Measurements from ENCODE around the gene CASP8.

CASP8 gene

GRCh38 chr2:201270293-201271001, 10.1 kb downstream of the CASP8 start:
- DNase-seq (ENCODE audit: low spot score): no peak
- no peak for TF ChIP-seq CTCF (IDR thresholded peaks at IDR 0.05)
- Histone ChIP-seq H3K4me3 (no peak overlapping the region), H3K27ac (no peak overlapping the region)

- Histone ChIP-seq H3K4me3 (no peak overlapping the region), H3K27ac (no peak overlapping the region)
- TF ChIP-seq CTCF (IDR thresholded peaks at IDR 0.05): no peak
- no peak for DNase-seq (ENCODE audit: low spot score)
Measured at GRCh38 chr2:201271917-201272316, 11.6 kb downstream of the CASP8 start.

- Histone ChIP-seq H3K4me3 (no peak overlapping the region), H3K27ac (no peak overlapping the region)
- no peak for DNase-seq (ENCODE audit: low spot score)
- no peak for TF ChIP-seq CTCF (IDR thresholded peaks at IDR 0.05)
Measured at GRCh38 chr2:201273330-201273983, 13.1 kb downstream of the CASP8 start.

GRCh38 chr2:201275069-201275468, 14.7 kb downstream of the CASP8 start:
- peak overlapping the region in 1 of 2 donors; percentile 5 for H3K27ac ChIP-seq
- DNase-seq (ENCODE audit: low spot score): no peak
- H3K4me3 ChIP-seq: no peak overlapping the region
- TF ChIP-seq CTCF (IDR thresholded peaks at IDR 0.05): no peak

- no peak for TF ChIP-seq CTCF (IDR thresholded peaks at IDR 0.05)
- Histone ChIP-seq H3K27ac (no peak overlapping the region), H3K4me3 (no peak overlapping the region)
- DNase-seq (ENCODE audit: low spot score): no peak
Measured at GRCh38 chr2:201275990-201276389, 15.7 kb downstream of the CASP8 start.

DNA sequence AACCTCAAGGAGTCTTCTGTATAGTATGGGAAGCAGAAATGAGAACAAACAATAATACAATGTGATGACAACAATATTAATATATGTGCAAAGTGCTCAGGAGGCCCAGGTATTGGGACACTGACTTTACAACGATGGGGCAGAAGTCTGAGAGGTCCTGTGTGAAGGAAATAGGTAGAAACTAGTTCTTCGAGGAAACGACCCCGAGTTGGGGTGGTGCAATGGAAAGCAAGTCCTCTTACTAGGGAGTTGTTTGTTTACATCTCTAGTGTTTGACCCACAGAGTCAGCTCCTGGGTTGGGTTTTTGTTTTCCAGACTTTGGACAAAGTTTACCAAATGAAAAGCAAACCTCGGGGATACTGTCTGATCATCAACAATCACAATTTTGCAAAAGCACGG, 16.2 kb downstream of the CASP8 start:
- no peak overlapping the region for H3K4me3 ChIP-seq
- H3K27ac ChIP-seq: no peak overlapping the region
- no peak for TF ChIP-seq CTCF (IDR thresholded peaks at IDR 0.05)
- no peak for DNase-seq (ENCODE audit: low spot score)

DNA sequence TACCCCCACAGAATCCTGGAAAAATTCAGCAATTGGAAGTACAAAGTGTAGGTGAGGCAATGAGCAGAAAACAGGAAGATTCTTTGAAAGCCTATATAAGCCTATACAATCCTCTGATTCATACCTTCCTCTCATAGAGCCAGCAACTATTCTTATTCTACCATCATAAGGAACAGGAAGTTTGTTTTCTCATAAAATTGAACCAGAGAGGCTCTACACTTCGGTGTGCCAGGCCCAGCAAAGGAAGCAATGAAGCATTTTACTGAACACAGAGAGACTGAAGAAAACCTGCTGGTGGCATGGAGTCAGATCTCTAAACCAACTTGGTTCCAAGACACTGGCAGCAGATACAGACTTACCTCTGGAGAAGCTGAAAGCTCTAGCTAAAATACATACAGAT, 18.7 kb downstream of the CASP8 start:
- no peak for TF ChIP-seq CTCF (IDR thresholded peaks at IDR 0.05)
- no peak overlapping the region for H3K27ac ChIP-seq
- no peak overlapping the region for H3K4me3 ChIP-seq
- no peak for DNase-seq (ENCODE audit: low spot score)

All from coronary artery (tissue), 2 donors.